ENCODE results near the gene SPACA9.

The SPACA9 gene

GRCh38 chr9:132878695-132879456 lies at the start of gene SPACA9:
Gene SPACA9, plus strand, starts transcription at chr9:132878898. Its CDS starts 5,050 bp downstream, at chr9:132883948.
- in situ Hi-C loops (cut with HindIII; ENCODE audit: low sequenced_read_pairs) = no loop called here

GRCh38 chr9:132832171-132832881 lies 46.4 kb upstream of the SPACA9 start:
- in situ Hi-C loops (cut with HindIII; ENCODE audit: low sequenced_read_pairs) = no loop called here

- in situ Hi-C loops (cut with HindIII; ENCODE audit: low sequenced_read_pairs) = no loop called here
Observed at GRCh38 chr9:132833550-132834121, 45.1 kb upstream of the SPACA9 start.

GRCh38 chr9:132834343-132834742 lies 44.4 kb upstream of the SPACA9 start:
- in situ Hi-C loops (cut with HindIII; ENCODE audit: low sequenced_read_pairs) = no loop called here

- in situ Hi-C loops (cut with HindIII; ENCODE audit: low sequenced_read_pairs) = no loop called here
Observed at GRCh38 chr9:132837501-132838286, 41.0 kb upstream of the SPACA9 start.

GRCh38 chr9:132838291-132838690 lies 40.4 kb upstream of the SPACA9 start:
- in situ Hi-C loops (cut with HindIII; ENCODE audit: low sequenced_read_pairs) = no loop called here

GRCh38 chr9:132840980-132841379 lies 37.7 kb upstream of the SPACA9 start:
- in situ Hi-C loops (cut with HindIII; ENCODE audit: low sequenced_read_pairs) = no loop called here

GRCh38 chr9:132842124-132843044 lies 36.3 kb upstream of the SPACA9 start:
- in situ Hi-C loops (cut with HindIII; ENCODE audit: low sequenced_read_pairs) = no loop called here

GRCh38 chr9:132846109-132846917 lies 32.4 kb upstream of the SPACA9 start:
- in situ Hi-C loops (cut with HindIII; ENCODE audit: low sequenced_read_pairs) = no loop called here

GRCh38 chr9:132846918-132847515 lies 31.7 kb upstream of the SPACA9 start:
- in situ Hi-C loops (cut with HindIII; ENCODE audit: low sequenced_read_pairs) = no loop called here

- in situ Hi-C loops (cut with HindIII; ENCODE audit: low sequenced_read_pairs) = no loop called here
Observed at GRCh38 chr9:132849185-132849706, 29.5 kb upstream of the SPACA9 start.

GRCh38 chr9:132853482-132853881 lies 25.2 kb upstream of the SPACA9 start:
- in situ Hi-C loops (cut with HindIII; ENCODE audit: low sequenced_read_pairs) = no loop called here

- in situ Hi-C loops (cut with HindIII; ENCODE audit: low sequenced_read_pairs) = no loop called here
Observed at GRCh38 chr9:132854832-132855231, 23.9 kb upstream of the SPACA9 start.

- in situ Hi-C loops (cut with HindIII; ENCODE audit: low sequenced_read_pairs) = no loop called here
Observed at GRCh38 chr9:132855904-132856303, 22.8 kb upstream of the SPACA9 start.

- in situ Hi-C loops (cut with HindIII; ENCODE audit: low sequenced_read_pairs) = no loop called here
Observed at GRCh38 chr9:132857031-132857430, 21.7 kb upstream of the SPACA9 start.

- in situ Hi-C loops (cut with HindIII; ENCODE audit: low sequenced_read_pairs) = no loop called here
Observed at GRCh38 chr9:132857616-132858342, 20.9 kb upstream of the SPACA9 start.

- in situ Hi-C loops (cut with HindIII; ENCODE audit: low sequenced_read_pairs) = no loop called here
Observed at GRCh38 chr9:132858751-132859150, 19.9 kb upstream of the SPACA9 start.

- in situ Hi-C loops (cut with HindIII; ENCODE audit: low sequenced_read_pairs) = no loop called here
Observed at GRCh38 chr9:132861666-132862065, 17.0 kb upstream of the SPACA9 start.

Measured in DLD1 (cell line).